Esophagus squamous epithelium (tissue), 4 donors: ENCODE data around the gene ARHGEF1.

ENCODE experiments used
- POLR2A ChIP-seq, 4 donors: fragments of 450-650 bp; IDR thresholded peaks; one replicate each; pipeline ENCODE4 v1.6.1; 2017; ENCODE audit warnings: antibody characterized with exemption in 4 of 4, mild to moderate bottlenecking in 4 of 4, moderate library complexity in 3 of 4
- TF ChIP-seq, protein P1 (sequence below), 6 experiments: fragments of 450-650 bp in 4 of 6; fragments of 200-600 bp in 2 of 6; sonication (generic) in 2 of 6; IDR thresholded peaks; one replicate each; pipeline ENCODE4 v1.5.1; 2016 to 2019; ENCODE audit warnings: antibody characterized with exemption in 6 of 6, mild to moderate bottlenecking in 4 of 6, moderate library complexity in 4 of 6

- TF ChIP-seq, protein P1, sequence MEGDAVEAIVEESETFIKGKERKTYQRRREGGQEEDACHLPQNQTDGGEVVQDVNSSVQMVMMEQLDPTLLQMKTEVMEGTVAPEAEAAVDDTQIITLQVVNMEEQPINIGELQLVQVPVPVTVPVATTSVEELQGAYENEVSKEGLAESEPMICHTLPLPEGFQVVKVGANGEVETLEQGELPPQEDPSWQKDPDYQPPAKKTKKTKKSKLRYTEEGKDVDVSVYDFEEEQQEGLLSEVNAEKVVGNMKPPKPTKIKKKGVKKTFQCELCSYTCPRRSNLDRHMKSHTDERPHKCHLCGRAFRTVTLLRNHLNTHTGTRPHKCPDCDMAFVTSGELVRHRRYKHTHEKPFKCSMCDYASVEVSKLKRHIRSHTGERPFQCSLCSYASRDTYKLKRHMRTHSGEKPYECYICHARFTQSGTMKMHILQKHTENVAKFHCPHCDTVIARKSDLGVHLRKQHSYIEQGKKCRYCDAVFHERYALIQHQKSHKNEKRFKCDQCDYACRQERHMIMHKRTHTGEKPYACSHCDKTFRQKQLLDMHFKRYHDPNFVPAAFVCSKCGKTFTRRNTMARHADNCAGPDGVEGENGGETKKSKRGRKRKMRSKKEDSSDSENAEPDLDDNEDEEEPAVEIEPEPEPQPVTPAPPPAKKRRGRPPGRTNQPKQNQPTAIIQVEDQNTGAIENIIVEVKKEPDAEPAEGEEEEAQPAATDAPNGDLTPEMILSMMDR (IDR thresholded peaks at IDR 0.05): peak in 1 of 6 experiments; percentile 12
- no peak for TF ChIP-seq POLR2A (IDR thresholded peaks at IDR 0.05)
These were observed 48.1 kb downstream of the ARHGEF1 start for GRCh38 chr19:41930926-41931592.
